Omental fat pad (tissue), 4 donors: ENCODE results near the gene CEP70. TPM values are rescaled to one million over a fixed set of nuclear protein-coding genes. Genes with fewer than 3 reads are reported as not detected.
A peak's percentile ranks its signal among the peaks of the same experiment; 100 is the strongest.
"Not testable (repeated sequence)": the region's sequence is repeated elsewhere in the genome, so short reads cannot be mapped to it uniquely, and the experiment has no call there.

Experiments
- ATAC-seq: fragments of 150-250 bp; one replicate; pipeline ENCODE4 v1.9.1; 2016; ENCODE audit warnings: mild to moderate bottlenecking, moderate library complexity; ENCODE audit not compliant: low FRiP score
- DNase-seq: peaks from one replicate; pipeline ENCODE4 v3.0.0-alpha.2; 2019; ENCODE audit warnings: low spot score
- total RNA-seq, 4 donors: library from RNA; depleted of rRNA; stranded (reverse); fragments of >200 nt; gene quantifications; one replicate each; pipeline ENCODE4 v1.1.0, GENCODE V29; 2016
- TF ChIP-seq, protein P1 (sequence below), 3 donors: fragments of 450-650 bp; IDR thresholded peaks; one replicate each; pipeline ENCODE4 v1.5.1; 2016 to 2017; ENCODE audit warnings: antibody characterized with exemption in 3 of 3, mild to moderate bottlenecking in 3 of 3, moderate library complexity in 2 of 3

CEP70 gene
- total RNA-seq, 4 donors from 2014 or later: 10.6 to 15.4 (median 13.8) TPM

GRCh38 chr3:138625707-138626365 is 31.8 kb upstream of the CEP70 start:
- ATAC-seq (peak; percentile 66), DNase-seq (no peak)
- TF ChIP-seq, protein P1, sequence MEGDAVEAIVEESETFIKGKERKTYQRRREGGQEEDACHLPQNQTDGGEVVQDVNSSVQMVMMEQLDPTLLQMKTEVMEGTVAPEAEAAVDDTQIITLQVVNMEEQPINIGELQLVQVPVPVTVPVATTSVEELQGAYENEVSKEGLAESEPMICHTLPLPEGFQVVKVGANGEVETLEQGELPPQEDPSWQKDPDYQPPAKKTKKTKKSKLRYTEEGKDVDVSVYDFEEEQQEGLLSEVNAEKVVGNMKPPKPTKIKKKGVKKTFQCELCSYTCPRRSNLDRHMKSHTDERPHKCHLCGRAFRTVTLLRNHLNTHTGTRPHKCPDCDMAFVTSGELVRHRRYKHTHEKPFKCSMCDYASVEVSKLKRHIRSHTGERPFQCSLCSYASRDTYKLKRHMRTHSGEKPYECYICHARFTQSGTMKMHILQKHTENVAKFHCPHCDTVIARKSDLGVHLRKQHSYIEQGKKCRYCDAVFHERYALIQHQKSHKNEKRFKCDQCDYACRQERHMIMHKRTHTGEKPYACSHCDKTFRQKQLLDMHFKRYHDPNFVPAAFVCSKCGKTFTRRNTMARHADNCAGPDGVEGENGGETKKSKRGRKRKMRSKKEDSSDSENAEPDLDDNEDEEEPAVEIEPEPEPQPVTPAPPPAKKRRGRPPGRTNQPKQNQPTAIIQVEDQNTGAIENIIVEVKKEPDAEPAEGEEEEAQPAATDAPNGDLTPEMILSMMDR (IDR thresholded peaks at IDR 0.05): no peak

GRCh38 chr3:138624518-138624917 is 30.5 kb upstream of the CEP70 start:
- DNase-seq (no peak), ATAC-seq (no peak)
- TF ChIP-seq, protein P1 (IDR thresholded peaks at IDR 0.05): no peak

- TF ChIP-seq, protein P1 (IDR thresholded peaks at IDR 0.05): no peak
- DNase-seq (no peak), ATAC-seq (no peak)
Observed at GRCh38 chr3:138620431-138620830, 26.4 kb upstream of the CEP70 start.

DNA sequence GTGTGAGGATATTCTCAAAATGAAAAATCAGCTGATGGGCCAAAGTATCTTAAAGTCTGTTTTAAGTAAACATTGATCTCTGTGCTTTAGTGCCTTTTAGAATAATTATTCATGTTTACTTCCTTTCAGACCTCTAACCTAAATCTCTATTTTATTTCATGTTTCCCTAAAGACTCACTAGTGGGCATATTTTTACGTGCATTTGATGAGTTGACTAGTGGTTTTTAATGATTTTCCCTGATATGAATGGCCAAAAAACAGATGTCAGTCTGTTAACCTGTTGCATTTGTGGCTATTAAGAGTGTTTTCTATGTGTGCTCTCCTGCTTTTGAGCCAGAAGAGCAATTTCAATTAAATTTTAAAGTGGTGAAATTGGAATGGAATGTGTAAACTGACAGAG is 21.4 kb upstream of the CEP70 start:
- TF ChIP-seq, protein P1 (IDR thresholded peaks at IDR 0.05): no peak
- no peak for ATAC-seq
- no peak for DNase-seq

DNA sequence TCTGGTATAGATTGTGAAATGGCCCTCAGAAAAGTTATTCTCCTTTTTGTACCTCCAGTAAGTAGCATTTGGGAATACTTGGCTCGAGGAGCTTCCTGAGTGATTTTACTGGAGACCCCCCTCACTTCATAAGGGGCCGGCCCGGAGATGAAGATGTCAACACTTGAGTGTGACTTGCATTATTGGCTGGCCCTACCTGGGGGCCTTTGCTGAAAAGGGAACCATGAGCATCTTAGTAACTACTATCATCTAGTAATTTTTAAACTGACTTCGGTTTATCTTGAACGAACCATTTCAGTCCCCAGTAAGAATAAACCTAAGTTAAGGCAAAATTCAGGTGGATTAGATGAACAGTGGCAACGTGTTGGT is 15.8 kb upstream of the CEP70 start:
- TF ChIP-seq, protein P1 (IDR thresholded peaks at IDR 0.05): no peak
- DNase-seq: no peak
- no peak for ATAC-seq

- TF ChIP-seq, protein P1 (IDR thresholded peaks at IDR 0.05): no peak
- ATAC-seq (peak; percentile 87), DNase-seq (peak; percentile 32)
Observed at GRCh38 chr3:138608322-138609135, 14.5 kb upstream of the CEP70 start, which contains the start of gene FAIM. Gene FAIM (plus strand): TSS chr3:138608771. CDS start chr3:138619727, 10,956 bp downstream.

DNA sequence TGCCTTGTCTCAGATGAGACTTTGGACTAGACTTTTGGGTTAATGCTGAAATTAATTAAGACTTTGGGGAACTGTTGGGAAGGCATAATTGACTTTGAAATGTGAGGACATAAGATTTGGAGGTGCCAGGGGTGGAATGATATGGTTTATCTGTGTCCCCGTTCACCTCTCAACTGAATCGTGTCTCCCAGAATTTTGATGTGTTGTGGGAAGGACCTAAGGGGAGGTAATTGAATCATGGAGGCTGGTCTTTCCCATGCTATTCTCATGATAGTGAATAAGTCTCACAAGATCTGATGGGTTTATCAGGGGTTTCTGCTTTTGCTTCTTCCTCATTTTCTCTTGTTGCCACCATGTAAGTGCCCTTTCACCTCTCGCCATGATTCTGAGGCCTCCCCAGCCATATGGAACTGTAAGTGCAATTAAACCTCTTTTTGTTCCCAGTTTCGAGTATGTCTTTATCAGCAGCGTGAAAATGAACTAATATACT is 10.1 kb upstream of the CEP70 start:
- DNase-seq, ATAC-seq: not testable (repeated sequence)

- not testable (repeated sequence) for ATAC-seq, DNase-seq
Observed at GRCh38 chr3:138601661-138602060, 7.6 kb upstream of the CEP70 start.
